Measurements from ENCODE around the gene TAAR8. TPM values are rescaled to one million over a fixed set of nuclear protein-coding genes. Genes with fewer than 3 reads are reported as not detected.

The TAAR8 gene
- total RNA-seq, 3 donors from 2014 or later: not detected

DNA sequence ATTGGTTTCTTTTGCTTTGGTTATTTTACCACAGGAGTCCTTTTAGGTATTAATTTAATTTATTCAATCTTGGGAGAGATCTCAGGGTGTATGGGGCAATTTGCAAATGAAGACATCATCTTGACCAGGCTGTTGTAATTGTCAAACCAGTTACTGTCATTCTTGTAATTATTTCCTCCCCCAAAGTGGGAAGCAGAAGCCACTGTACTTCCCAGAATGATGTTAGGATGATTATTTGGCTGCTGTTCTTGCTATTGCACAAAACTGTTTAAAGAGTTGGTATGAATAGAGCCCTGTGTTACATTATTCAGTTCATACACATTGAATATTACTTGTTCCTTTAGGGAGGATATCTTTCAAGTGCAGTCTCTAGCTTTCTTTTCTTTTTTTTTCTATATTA is 19.3 kb downstream of the TAAR8 start:
- no peaks in the 10 kb centered on the region for H3K27me3 ChIP-seq
- TF ChIP-seq POLR2A (IDR thresholded peaks at IDR 0.05): no peak
- TF ChIP-seq, protein P1, sequence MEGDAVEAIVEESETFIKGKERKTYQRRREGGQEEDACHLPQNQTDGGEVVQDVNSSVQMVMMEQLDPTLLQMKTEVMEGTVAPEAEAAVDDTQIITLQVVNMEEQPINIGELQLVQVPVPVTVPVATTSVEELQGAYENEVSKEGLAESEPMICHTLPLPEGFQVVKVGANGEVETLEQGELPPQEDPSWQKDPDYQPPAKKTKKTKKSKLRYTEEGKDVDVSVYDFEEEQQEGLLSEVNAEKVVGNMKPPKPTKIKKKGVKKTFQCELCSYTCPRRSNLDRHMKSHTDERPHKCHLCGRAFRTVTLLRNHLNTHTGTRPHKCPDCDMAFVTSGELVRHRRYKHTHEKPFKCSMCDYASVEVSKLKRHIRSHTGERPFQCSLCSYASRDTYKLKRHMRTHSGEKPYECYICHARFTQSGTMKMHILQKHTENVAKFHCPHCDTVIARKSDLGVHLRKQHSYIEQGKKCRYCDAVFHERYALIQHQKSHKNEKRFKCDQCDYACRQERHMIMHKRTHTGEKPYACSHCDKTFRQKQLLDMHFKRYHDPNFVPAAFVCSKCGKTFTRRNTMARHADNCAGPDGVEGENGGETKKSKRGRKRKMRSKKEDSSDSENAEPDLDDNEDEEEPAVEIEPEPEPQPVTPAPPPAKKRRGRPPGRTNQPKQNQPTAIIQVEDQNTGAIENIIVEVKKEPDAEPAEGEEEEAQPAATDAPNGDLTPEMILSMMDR (IDR thresholded peaks at IDR 0.05): no peak
- TF ChIP-seq POLR2AphosphoS5 (IDR thresholded peaks at IDR 0.05): no peak
- DNase-seq (ENCODE audit: low spot score in 2 of 2): no peak
- H3K27ac ChIP-seq: no peak overlapping the region
- no peaks in the 10 kb centered on the region for H3K36me3 ChIP-seq
- no peaks in the 10 kb centered on the region for H3K4me1 ChIP-seq
- H3K9me3 ChIP-seq: no peaks in the 10 kb centered on the region
- intact Hi-C loops (cut with DNase I; ENCODE audit: low total_unique reads): no loop called here
- no peak overlapping the region for H3K4me3 ChIP-seq

DNA sequence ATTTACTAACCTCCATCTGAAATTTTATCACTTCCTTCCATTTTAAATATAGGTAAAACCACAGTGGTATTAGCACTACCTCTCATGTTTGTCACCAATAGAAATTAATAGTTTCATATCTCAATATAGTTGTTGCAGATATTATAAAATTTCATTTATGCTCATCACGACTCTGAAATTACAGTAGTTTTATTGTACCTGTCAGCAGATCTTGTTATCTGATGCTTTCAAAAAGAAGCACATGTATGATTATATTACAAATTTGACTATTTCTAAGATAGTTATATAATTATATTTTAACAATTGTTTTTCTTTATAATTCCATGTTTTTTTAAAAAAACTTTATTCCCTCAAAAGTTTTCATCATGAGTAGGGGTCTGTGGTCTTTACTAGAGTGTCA is 32.2 kb downstream of the TAAR8 start:
- no peaks in the 10 kb centered on the region for H3K27me3 ChIP-seq
- no peak for TF ChIP-seq POLR2AphosphoS5 (IDR thresholded peaks at IDR 0.05)
- no peak for TF ChIP-seq POLR2A (IDR thresholded peaks at IDR 0.05)
- TF ChIP-seq, protein P1 (IDR thresholded peaks at IDR 0.05): no peak
- intact Hi-C loops (cut with DNase I; ENCODE audit: low total_unique reads): no loop called here
- H3K27ac ChIP-seq: no peak overlapping the region
- H3K36me3 ChIP-seq: no peaks in the 10 kb centered on the region
- DNase-seq (ENCODE audit: low spot score in 2 of 2): no peak
- H3K4me1 ChIP-seq: no peaks in the 10 kb centered on the region
- no peaks in the 10 kb centered on the region for H3K9me3 ChIP-seq
- no peak overlapping the region for H3K4me3 ChIP-seq

DNA sequence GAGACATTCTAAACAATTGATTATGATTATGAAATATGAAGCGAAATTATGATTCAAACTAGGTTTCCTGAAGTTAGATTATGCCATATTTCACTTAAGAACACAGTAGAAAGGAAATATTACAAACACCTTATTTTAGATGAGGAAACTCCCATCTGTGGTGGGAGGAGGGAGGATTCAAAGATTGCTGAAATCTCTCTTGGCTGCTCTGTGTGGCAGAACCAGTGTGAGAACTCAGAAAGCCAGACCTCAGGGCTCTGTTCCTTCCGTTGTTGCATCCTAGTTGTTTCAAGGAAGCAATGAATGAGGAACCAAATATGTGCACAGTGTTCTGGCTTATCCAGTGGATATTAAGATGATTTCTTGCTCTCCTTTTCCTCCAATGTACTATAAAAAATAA is 35.0 kb downstream of the TAAR8 start:
- intact Hi-C loops (cut with DNase I; ENCODE audit: low total_unique reads): no loop called here
- H3K9me3 ChIP-seq: no peaks in the 10 kb centered on the region
- no peaks in the 10 kb centered on the region for H3K36me3 ChIP-seq
- no peak for TF ChIP-seq POLR2AphosphoS5 (IDR thresholded peaks at IDR 0.05)
- TF ChIP-seq, protein P1 (IDR thresholded peaks at IDR 0.05): no peak
- TF ChIP-seq POLR2A (IDR thresholded peaks at IDR 0.05): no peak
- no peaks in the 10 kb centered on the region for H3K4me1 ChIP-seq
- no peak overlapping the region for H3K4me3 ChIP-seq
- no peaks in the 10 kb centered on the region for H3K27me3 ChIP-seq
- DNase-seq (ENCODE audit: low spot score in 2 of 2): no peak
- H3K27ac ChIP-seq: no peak overlapping the region

DNA sequence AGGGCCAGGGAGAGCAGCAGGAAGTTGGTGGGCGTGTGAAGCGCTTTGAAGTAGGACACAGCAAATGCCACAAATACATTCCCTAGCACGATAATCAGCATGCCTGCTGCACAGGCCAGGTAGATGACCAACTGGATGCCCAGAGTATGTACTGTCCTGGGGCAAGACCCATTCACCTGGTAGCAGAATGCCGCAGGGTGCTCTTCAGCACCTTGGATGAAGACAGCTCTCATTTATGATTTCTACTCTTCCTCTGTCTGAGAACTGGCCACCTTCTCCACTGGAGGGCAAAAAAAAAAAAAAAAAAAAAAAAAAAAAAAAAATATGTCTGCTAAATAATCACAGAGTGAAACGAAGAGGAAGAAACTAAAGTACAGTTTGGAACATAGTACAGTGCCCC is 37.0 kb downstream of the TAAR8 start, which contains the start of gene TAAR5:
Gene TAAR5 (minus strand): TSS at position 288 of the 400 bp plus-strand sequence. CDS start 55 bp downstream, at position 233.
- no peaks in the 10 kb centered on the region for H3K9me3 ChIP-seq
- H3K27ac ChIP-seq: no peak within 1 kb of the TSS
- no peaks in the 10 kb centered on the region for H3K4me1 ChIP-seq
- H3K27me3 ChIP-seq: no peaks in the 10 kb centered on the region
- H3K4me3 ChIP-seq: no peak within 1 kb of the TSS
- H3K36me3 ChIP-seq: no peaks in the 10 kb centered on the region
- DNase-seq (ENCODE audit: low spot score in 2 of 2): no peak
- intact Hi-C loops (cut with DNase I; ENCODE audit: low total_unique reads): no loop called here
- TF ChIP-seq, protein P1 (IDR thresholded peaks at IDR 0.05): no peak
- TF ChIP-seq POLR2AphosphoS5 (IDR thresholded peaks at IDR 0.05): no peak

DNA sequence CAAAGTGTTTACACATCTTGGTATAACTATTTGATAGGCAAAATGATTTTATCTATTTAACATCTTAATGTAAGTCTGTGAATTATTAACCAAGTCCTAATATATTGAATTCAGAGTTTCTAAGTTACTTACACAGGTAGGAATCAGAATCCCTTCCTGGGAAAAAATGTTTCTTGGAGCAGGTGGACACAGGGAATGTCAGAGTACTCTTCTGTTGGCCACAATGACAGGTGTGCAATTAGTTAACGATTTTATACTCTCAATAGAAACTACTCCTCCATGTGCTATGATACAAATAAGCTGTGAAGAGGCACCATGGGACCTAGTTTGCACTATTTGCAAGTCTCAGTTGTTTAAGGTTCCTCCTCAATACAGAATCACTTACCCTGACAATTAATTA is 37.9 kb downstream of the TAAR8 start:
- DNase-seq (ENCODE audit: low spot score in 2 of 2): no peak
- intact Hi-C loops (cut with DNase I; ENCODE audit: low total_unique reads): no loop called here
- no peak for TF ChIP-seq POLR2AphosphoS5 (IDR thresholded peaks at IDR 0.05)
- TF ChIP-seq, protein P1 (IDR thresholded peaks at IDR 0.05): no peak
- TF ChIP-seq POLR2A (IDR thresholded peaks at IDR 0.05): no peak

More for the DNA sequence above, 37.9 kb downstream of the TAAR8 start:
- Histone ChIP-seq H3K27me3 (no peaks in the 10 kb centered on the region), H3K4me1 (no peaks in the 10 kb centered on the region), H3K4me3 (no peak overlapping the region), H3K36me3 (no peaks in the 10 kb centered on the region), H3K9me3 (no peaks in the 10 kb centered on the region), H3K27ac (no peak overlapping the region)
